ENCODE measurements around the gene TSSC4.

DNA sequence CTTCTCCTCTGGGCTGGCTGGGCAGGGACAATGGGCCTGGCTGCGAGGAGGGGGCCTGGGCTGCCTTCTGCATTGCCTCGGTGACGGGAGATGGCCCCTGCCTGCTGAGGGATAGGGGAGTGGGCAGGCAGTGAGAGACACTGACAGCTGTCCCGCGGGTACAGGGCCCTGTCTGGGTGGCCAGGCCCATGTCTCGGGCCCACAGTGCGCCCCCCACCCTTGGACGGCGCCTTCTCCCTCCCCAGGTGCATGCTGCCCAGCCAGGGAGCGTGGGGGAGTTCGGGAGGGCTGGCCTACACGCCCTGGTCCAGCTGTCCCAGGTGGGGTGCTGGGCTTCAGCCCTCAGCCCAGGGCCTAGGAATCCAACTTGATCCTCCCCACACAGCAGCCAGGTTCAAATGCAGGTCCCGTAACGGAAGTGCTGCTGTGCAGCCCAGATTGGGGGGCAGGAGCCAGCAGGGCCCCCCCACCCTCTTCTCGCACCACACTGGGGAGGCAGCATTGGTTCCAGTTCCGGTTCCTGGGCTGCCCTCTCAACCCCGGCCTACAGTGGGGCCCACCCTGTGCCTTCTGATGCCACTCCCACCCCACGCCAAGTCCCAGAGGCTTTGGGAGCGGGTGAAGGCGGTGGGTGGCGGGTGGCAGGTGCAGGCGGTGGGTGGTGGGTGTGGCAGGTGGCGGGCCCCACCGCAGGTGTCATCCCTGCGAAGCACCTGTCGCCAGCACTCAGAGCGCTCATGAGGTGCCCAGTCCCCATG, 7.3 kb upstream of the TSSC4 start:
- TF ChIP-seq, protein P1, sequence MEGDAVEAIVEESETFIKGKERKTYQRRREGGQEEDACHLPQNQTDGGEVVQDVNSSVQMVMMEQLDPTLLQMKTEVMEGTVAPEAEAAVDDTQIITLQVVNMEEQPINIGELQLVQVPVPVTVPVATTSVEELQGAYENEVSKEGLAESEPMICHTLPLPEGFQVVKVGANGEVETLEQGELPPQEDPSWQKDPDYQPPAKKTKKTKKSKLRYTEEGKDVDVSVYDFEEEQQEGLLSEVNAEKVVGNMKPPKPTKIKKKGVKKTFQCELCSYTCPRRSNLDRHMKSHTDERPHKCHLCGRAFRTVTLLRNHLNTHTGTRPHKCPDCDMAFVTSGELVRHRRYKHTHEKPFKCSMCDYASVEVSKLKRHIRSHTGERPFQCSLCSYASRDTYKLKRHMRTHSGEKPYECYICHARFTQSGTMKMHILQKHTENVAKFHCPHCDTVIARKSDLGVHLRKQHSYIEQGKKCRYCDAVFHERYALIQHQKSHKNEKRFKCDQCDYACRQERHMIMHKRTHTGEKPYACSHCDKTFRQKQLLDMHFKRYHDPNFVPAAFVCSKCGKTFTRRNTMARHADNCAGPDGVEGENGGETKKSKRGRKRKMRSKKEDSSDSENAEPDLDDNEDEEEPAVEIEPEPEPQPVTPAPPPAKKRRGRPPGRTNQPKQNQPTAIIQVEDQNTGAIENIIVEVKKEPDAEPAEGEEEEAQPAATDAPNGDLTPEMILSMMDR (IDR thresholded peaks at IDR 0.05): no peak
- no peak for TF ChIP-seq POLR2A (IDR thresholded peaks at IDR 0.05)
- no peak for TF ChIP-seq EP300 (IDR thresholded peaks at IDR 0.05)
- TF ChIP-seq POLR2AphosphoS5 (IDR thresholded peaks at IDR 0.05): no peak
